Spinal cord (tissue), 10 donors: ENCODE results near the gene FAM236D. TPM values are rescaled to one million over a fixed set of nuclear protein-coding genes. Genes with fewer than 3 reads are reported as not detected.
"Not testable (repeated sequence)": the region's sequence is repeated elsewhere in the genome, so short reads cannot be mapped to it uniquely, and the experiment has no call there.

ENCODE experiments used
- DNase-seq, 6 donors: peaks; one replicate each; pipeline versions ENCODE4 v3.0.0 to v3.0.0-alpha.2; 2013 to 2015; ENCODE audit warnings: low spot score in 6 of 6, low read depth in 4 of 6
- H3K27ac ChIP-seq: one replicate; pipeline ENCODE4 v1.5.1; 2013; ENCODE audit warnings: low read depth, low read length, control low read depth
- H3K27me3 ChIP-seq: one replicate; pipeline ENCODE4 v1.6.1; 2013; ENCODE audit warnings: low read length; ENCODE audit not compliant: control insufficient read depth, insufficient read depth
- H3K36me3 ChIP-seq: one replicate; pipeline ENCODE4 v1.6.1; 2013; ENCODE audit warnings: low read length; ENCODE audit not compliant: control insufficient read depth, insufficient read depth
- H3K4me1 ChIP-seq: one replicate; pipeline ENCODE4 v1.6.1; 2013; ENCODE audit warnings: low read length; ENCODE audit not compliant: control insufficient read depth, insufficient read depth
- H3K4me3 ChIP-seq: one replicate; pipeline ENCODE4 v1.5.1; 2013; ENCODE audit warnings: low read depth, low read length, control low read depth
- H3K9me3 ChIP-seq: one replicate; pipeline ENCODE4 v1.6.1; 2013; ENCODE audit warnings: low read length; ENCODE audit not compliant: control insufficient read depth, insufficient read depth
- WGBS: methylation state at CpG from one replicate; pipeline ENCODE4 v1.1.5; 2013; ENCODE audit warnings: missing lambda C conversion rate; ENCODE audit not compliant: insufficient coverage; 5-methylcytosine and 5-hydroxymethylcytosine counted together
- long read RNA-seq, 4 donors: transcript quantifications; one replicate each; lab custom pipeline, GENCODE V29; 2026
- polyA plus RNA-seq, 2 donors: library from polyadenylated mRNA; unstranded; fragments of 120-200 nt; gene quantifications; one replicate each; pipeline ENCODE4 v1.2.1, GENCODE V29; 2013; ENCODE audit not compliant: insufficient read length in 2 of 2
- total RNA-seq, 2 donors: library from RNA; depleted of rRNA in 1 of 2; stranded (reverse); fragments of 120-200 nt in 1 of 2; fragments of >200 nt in 1 of 2; gene quantifications; one replicate each; pipeline versions ENCODE4 v1.2.3 to v1.2.4, GENCODE V29; 2013 to 2014
- donor health status: healthy.

The FAM236D gene
- not detected for total RNA-seq
- not detected for polyA plus RNA-seq
- long read RNA-seq, donor 1 = 0 reads
- long read RNA-seq, donor 2 = 0 reads
- long read RNA-seq, donor 3 = 0 reads
- long read RNA-seq, donor 4 = 0 reads

DNA sequence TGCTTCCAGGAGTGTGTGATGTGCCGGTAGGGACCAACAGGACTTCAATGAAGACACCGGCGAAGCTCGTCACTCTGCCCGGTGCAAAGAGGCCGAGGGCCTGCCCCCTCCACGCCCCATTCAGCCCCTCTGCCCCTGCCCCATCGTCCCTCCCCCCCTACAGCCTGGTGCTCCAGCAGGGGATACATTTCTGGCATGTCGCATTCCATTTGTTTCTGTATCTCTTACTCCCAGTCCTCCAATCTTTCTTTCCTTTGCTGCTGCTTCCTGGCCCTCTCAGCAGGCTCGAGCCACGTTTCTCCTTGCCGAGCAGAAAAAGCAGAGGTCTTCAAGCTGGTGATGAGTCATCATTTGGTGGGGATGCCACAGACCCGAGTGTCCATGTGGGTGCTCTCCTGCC lies at the start of gene FAM236D:
TSS of gene FAM236D (minus strand) at position 101 of the 400 bp plus-strand sequence. CDS start at position 1, 100 bp downstream.
- not testable (repeated sequence) for H3K36me3 ChIP-seq, DNase-seq, H3K4me1 ChIP-seq, H3K4me3 ChIP-seq, H3K27me3 ChIP-seq, H3K9me3 ChIP-seq, H3K27ac ChIP-seq
- no CpG with 5 or more reads among the region's 13 CpGs for WGBS

DNA sequence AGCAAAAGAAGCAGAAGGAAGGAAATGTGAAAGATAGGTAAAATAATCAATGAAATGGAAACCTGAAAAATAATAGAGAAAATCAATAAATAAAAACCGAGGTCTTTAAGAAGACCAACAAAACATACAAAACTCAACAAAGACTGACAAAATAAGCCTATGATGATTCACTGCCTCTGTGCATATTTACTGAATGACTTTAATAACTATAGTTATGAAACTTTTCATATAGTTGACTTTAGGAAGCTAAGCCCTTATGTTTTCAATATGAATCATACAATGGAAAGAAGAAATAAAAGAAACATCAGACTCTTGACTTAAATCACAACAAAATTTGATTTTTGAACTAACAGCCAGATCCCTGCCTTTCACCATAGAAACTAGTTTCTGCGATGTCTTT lies 29.5 kb upstream of the FAM236D start:
- H3K4me3 ChIP-seq, H3K36me3 ChIP-seq: not testable (repeated sequence)
- no CpG with 5 or more reads among the region's 2 CpGs for WGBS

DNA sequence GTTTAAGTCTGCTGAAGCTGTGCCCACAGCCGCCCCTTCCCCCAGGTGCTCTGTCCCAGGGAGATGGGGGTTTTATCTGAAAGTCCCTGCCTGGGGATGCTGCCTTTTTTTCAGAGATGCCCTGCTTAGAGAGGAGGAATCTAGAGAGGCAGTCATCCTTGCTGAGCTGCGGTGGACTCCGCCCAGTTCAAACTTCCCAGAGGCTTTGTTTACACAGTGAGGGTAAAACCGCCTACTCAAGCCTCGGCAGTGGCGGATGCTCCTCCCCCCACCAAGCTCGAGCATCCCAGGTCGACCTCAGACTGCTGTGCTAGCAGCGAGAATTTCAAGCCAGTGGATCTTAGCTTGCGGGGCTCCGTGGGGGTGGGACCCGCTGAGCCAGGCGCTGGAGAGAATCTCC lies 22.7 kb upstream of the FAM236D start:
- no CpG with 5 or more reads among the region's 13 CpGs for WGBS

More for the DNA sequence above, 29.5 kb upstream of the FAM236D start:
- H3K4me1 ChIP-seq, H3K9me3 ChIP-seq, DNase-seq, H3K27ac ChIP-seq, H3K27me3 ChIP-seq: not testable (repeated sequence)

DNA sequence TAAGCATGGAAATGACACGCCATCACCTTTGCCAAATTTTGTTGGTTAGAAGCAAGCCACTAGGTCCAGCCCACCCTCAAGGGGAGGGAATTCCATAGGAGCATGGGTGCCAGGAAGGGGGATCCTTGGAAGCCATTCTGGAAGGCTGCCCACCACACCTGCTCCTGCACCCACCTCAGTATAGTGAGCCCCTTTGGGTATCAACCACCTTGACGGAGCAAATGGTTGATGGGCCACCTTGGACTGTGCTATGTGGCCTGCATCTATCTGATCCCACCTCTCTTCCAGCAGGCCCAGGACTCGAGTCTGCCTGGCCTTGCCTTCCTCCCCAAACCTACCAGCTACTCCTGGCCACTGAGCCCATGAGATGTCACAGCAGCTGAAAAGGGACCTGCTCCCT lies 17.6 kb downstream of the FAM236D start:
- not testable (repeated sequence) for H3K27me3 ChIP-seq, H3K4me1 ChIP-seq, H3K36me3 ChIP-seq, H3K27ac ChIP-seq, H3K4me3 ChIP-seq, DNase-seq, H3K9me3 ChIP-seq
- WGBS = no CpG with 5 or more reads among the region's 3 CpGs

More for the DNA sequence above, 22.7 kb upstream of the FAM236D start:
- not testable (repeated sequence) for H3K9me3 ChIP-seq, DNase-seq, H3K4me3 ChIP-seq, H3K4me1 ChIP-seq, H3K27ac ChIP-seq, H3K27me3 ChIP-seq, H3K36me3 ChIP-seq

DNA sequence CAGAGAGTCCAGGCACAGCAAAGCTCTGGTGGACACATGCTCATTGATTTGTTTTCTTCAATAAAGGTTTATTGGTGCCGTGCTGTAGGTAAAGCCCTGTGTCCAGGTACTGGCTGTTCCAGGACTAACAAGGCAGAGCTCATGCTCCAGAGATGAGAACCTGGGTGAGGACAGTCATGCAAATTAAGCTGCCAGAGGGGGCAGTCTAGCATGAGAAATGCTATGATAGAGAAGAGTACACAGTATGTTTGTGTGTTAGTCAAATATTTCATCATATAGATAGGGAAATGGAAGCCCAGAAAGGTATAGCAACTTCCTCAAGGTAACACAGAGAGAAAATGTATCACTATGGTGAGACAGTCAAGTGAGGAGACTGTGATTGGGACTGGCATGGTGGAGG lies 19.9 kb downstream of the FAM236D start:
- no CpG with 5 or more reads among the region's 1 CpG for WGBS
- H3K27ac ChIP-seq, H3K36me3 ChIP-seq, H3K9me3 ChIP-seq, DNase-seq, H3K4me3 ChIP-seq, H3K4me1 ChIP-seq, H3K27me3 ChIP-seq: not testable (repeated sequence)

DNA sequence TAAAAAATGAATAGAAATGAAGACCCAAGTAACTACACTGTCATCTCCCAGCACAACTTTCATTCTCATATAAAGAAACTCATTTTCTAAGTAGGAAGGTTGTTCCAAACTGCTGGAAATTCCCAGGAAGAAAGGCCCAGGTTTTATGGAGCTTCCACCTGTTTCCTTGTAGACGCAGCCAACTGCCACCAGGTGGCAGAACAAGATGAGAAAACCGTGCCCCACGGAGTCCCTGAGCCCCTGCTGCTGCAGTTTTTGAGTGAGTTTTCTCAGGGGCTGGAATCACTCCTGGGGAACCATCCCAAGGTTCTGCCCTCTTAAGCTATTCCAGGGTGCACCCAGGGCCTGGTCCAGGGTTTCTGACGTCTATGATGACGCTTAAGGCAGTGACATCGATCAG lies 24.0 kb downstream of the FAM236D start:
- H3K4me1 ChIP-seq, DNase-seq: not testable (repeated sequence)
- no CpG with 5 or more reads among the region's 6 CpGs for WGBS

DNA sequence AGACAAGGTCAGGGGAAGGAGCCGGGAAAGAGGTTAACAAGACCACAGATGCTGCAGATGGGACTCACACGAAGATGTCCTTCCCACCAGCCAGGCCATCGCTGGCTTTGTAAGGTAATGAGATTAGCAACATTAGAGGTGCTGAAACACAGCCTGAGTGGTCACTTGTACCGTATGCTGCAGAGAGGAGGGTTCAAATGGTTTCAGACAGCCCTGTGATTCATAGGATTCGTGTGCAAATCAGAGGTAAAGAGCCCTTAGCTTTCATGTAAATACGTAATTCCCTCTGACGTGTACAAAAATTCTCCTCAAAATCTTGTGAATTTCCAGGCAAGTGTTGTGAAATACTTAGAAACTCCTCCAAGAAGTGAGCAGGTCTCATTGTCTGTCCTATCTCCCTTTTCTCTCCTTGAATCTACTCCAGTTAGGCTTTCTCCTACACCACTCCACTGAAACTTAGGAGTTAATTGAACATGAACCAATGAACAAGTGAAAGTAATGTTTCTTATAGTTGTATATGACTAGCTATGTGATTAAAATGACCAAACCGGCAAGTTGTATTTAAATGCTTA lies 24.6 kb downstream of the FAM236D start:
- H3K4me3 ChIP-seq, DNase-seq, H3K9me3 ChIP-seq, H3K4me1 ChIP-seq, H3K36me3 ChIP-seq, H3K27ac ChIP-seq, H3K27me3 ChIP-seq: not testable (repeated sequence)
- WGBS = no CpG with 5 or more reads among the region's 8 CpGs

More for the DNA sequence above, 24.0 kb downstream of the FAM236D start:
- H3K27ac ChIP-seq, H3K4me3 ChIP-seq, H3K27me3 ChIP-seq, H3K36me3 ChIP-seq, H3K9me3 ChIP-seq: not testable (repeated sequence)

DNA sequence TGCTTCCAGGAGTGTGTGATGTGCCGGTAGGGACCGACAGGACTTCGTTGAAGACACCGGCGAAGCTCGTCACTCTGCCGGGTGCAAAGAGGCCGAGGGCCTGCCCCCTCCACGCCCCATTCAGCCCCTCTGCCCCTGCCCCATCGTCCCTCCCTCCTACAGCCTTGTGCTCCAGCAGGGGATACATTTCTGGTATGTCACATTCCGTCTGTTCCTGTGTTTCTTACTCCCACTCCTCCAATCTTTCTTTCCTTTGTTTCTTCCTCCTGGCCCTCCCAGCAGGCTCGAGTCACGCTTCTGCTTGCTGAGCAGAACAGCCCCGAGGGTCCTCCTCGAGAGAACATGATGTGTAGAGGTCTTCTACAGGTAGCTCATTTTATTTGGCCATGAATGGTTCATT lies 25.4 kb downstream of the FAM236D start, which contains the start of gene FAM236B:
TSS of gene FAM236B (minus strand) at position 101 of the 400 bp plus-strand sequence. CDS start at position 1, 100 bp downstream.
- not testable (repeated sequence) for H3K27ac ChIP-seq, H3K9me3 ChIP-seq, H3K4me1 ChIP-seq, H3K27me3 ChIP-seq, H3K36me3 ChIP-seq, DNase-seq, H3K4me3 ChIP-seq
- WGBS = no CpG with 5 or more reads among the region's 15 CpGs

DNA sequence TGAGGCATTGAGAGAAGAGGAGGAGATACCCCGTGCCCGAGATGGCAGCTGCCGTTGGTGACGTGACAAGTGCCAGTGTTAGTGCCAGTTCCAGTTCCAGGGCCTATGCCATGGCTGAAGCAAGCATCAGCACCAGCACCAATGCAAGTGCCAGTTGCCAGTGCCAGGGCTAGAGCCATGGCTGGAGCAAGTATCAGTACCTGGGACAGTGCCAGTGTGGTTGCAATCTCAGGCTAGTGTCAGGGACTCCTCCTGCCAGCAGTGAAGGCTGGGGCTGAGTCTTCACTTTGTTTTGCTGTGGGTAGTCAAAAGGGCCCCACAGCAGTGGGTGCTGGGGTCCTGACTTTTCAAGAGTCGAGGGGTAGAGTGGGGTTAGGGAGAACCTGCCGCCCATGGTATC lies 29.9 kb downstream of the FAM236D start:
- not testable (repeated sequence) for H3K4me3 ChIP-seq, H3K27ac ChIP-seq, DNase-seq, H3K27me3 ChIP-seq, H3K9me3 ChIP-seq, H3K36me3 ChIP-seq, H3K4me1 ChIP-seq
- WGBS = no CpG with 5 or more reads among the region's 6 CpGs

DNA sequence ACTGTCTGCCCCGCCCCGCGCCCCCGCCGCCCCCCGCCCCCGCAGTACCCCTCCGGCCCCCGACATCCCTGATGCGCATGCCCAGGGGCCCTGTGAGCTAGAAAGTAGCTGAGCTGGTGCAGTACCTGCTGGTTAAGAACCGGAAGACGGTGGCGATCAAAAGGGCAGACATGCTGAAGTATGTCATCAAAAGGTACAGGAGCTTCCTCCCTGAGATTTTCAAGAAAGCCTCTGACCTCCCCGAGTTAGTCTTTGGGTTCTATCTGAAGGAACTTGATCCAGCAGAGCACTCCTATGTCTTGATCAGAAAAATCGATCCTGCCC lies 30.6 kb downstream of the FAM236D start:
- H3K4me3 ChIP-seq, DNase-seq, H3K9me3 ChIP-seq, H3K4me1 ChIP-seq, H3K36me3 ChIP-seq, H3K27ac ChIP-seq, H3K27me3 ChIP-seq: not testable (repeated sequence)
- no CpG with 5 or more reads among the region's 15 CpGs for WGBS
